K562 (cell line): Measurements from ENCODE around the gene RAB24. TPM values are rescaled to one million over a fixed set of nuclear protein-coding genes. Genes with fewer than 3 reads are reported as not detected.
A peak's percentile ranks its signal among the peaks of the same experiment; 100 is the strongest.

Experiments used
- GTF2F1 ChIP-seq: IDR thresholded peaks from 2 replicates; pipeline ENCODE4 v1.6.1; 2011; ENCODE audit warnings: low read depth, low read length, improper control_type of control experiment
- ILF3 ChIP-seq: fragments of 450-650 bp; IDR thresholded peaks from 2 replicates; pipeline ENCODE4 v1.6.1; 2018; ENCODE audit warnings: antibody characterized with exemption, mild to moderate bottlenecking, moderate library complexity, borderline replicate concordance
- SPI1 ChIP-seq: IDR thresholded peaks from 2 replicates; pipeline ENCODE4 v1.6.1; 2011; ENCODE audit warnings: low read depth, low read length, control low read depth, borderline replicate concordance
- SRSF3 ChIP-seq: fragments of 200-400 bp; formaldehyde crosslinking; IDR thresholded peaks from 2 replicates; pipeline ENCODE4 v1.6.1; 2016; ENCODE audit warnings: mild to moderate bottlenecking, low read length, moderate library complexity; ENCODE audit not compliant: insufficient read depth
- ZFPM2 ChIP-seq: fragments of 250-450 bp; sonication (Bioruptor Pico); IDR thresholded peaks from 2 replicates; pipeline ENCODE4 v1.5.1; 2022; ENCODE audit warnings: mild to moderate bottlenecking
- ZNF121 ChIP-seq: sonication (generic); formaldehyde crosslinking; conservative IDR thresholded peaks from 2 replicates; pipeline ENCODE4 v1.8.0; 2022; ENCODE audit warnings: missing genetic modification reagents
- polyA plus RNA-seq, 8 experiments: library from polyadenylated mRNA; depleted of rRNA in 4 of 8; stranded (reverse) in 5 of 8; unstranded in 3 of 8; fragments of >200 nt; fragmentation: Nextera tagmentation in 2 of 8; fragmentation: Illumina TruSeq in 1 of 8; extraction: Ambion mirVana in 2 of 8; extraction: Trizol in 1 of 8; gene quantifications; 2 replicates each; pipeline versions ENCODE4 v1.2.1 to v1.2.3, GENCODE V29; 2011 to 2014; ENCODE audit warnings: inconsistent platforms in 1 of 8, missing spikeins in 1 of 8
- total RNA-seq, 7 experiments: library from RNA; depleted of rRNA in 6 of 7; stranded (reverse); fragments of >200 nt in 6 of 7; fragmentation: Illumina TruSeq in 2 of 7; extraction: Trizol in 2 of 7; gene quantifications; 2 replicates each; pipeline versions ENCODE4 v1.2.1 to v1.2.3, GENCODE V29; 2011 to 2021; ENCODE audit warnings: low replicate concordance in 1 of 7
- TF ChIP-seq, protein P1 (sequence below), 2 experiments: fragments of 450-650 bp; IDR thresholded peaks; 2 replicates each; pipeline ENCODE4 v1.6.1; 2016
- TF ChIP-seq, protein P2 (sequence below): IDR thresholded peaks from 2 replicates; pipeline ENCODE4 v1.6.1; 2011; ENCODE audit not compliant: insufficient read length; ENCODE audit errors: extremely low read depth
- TF ChIP-seq, protein P3 (sequence below): fragments of 450-650 bp; IDR thresholded peaks from 2 replicates; pipeline ENCODE4 v1.6.1; 2016; ENCODE audit warnings: mild to moderate bottlenecking, moderate library complexity

The RAB24 gene
- total and polyA plus RNA-seq, 9 of the 15 experiments (the other 6 are each of a cell fraction or from before 2014, with no cell fraction given): 13.9 to 107 (median 34.8) TPM

DNA sequence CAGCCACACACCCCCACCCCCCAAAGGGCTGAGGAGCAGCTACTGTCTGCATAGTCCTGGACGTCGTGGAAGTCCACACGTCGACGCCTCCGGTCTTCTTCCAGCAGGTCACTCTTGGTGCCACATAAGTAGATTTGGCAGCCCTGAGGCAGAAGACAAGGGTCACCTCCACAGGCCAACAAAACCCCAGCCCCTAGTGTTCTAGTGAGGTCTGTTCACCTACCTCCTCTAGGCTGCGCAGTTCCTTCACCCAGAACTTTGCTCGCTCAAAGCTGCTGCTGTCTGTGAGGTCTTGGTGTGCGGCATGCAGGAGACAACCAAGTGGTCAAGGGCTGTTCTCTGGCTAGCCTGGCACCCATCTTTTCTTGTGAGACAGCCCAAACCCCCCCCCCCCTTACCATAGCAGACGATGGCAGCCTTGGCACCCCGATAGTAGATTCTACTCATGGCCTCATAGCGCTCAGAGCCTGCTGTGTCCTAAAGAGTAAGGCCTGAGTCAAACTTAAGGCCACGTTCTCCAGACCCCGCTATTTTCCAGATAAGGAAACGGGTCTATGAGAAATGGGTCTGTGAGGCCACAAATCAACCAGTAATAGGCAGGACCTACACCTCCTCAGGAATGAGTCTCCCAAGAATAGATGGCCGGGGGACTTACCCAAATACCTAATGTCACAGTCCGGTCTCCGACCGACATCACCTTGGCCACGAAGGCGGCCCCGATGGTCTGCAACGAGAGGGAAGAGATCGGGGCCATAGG lies 987 bp downstream of the RAB24 start (continued):
- TF ChIP-seq SPI1 (0 out of 2 replicates have a peak, but pooled peaks have one; percentile 7), ZFPM2 (CRISPR knock-in tag) (no peak), ILF3 (no peak), ZNF121 (CRISPR knock-in tag) (0 out of 2 replicates have a peak, but pooled peaks have one; percentile 12), GTF2F1 (no peak), SRSF3 (no peak)
- TF ChIP-seq, protein P1, sequence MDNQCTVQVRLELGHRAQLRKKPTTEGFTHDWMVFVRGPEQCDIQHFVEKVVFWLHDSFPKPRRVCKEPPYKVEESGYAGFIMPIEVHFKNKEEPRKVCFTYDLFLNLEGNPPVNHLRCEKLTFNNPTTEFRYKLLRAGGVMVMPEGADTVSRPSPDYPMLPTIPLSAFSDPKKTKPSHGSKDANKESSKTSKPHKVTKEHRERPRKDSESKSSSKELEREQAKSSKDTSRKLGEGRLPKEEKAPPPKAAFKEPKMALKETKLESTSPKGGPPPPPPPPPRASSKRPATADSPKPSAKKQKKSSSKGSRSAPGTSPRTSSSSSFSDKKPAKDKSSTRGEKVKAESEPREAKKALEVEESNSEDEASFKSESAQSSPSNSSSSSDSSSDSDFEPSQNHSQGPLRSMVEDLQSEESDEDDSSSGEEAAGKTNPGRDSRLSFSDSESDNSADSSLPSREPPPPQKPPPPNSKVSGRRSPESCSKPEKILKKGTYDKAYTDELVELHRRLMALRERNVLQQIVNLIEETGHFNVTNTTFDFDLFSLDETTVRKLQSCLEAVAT (IDR thresholded peaks at IDR 0.05): no peak
- TF ChIP-seq, protein P2, sequence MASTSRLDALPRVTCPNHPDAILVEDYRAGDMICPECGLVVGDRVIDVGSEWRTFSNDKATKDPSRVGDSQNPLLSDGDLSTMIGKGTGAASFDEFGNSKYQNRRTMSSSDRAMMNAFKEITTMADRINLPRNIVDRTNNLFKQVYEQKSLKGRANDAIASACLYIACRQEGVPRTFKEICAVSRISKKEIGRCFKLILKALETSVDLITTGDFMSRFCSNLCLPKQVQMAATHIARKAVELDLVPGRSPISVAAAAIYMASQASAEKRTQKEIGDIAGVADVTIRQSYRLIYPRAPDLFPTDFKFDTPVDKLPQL: no peak
- TF ChIP-seq, protein P3, sequence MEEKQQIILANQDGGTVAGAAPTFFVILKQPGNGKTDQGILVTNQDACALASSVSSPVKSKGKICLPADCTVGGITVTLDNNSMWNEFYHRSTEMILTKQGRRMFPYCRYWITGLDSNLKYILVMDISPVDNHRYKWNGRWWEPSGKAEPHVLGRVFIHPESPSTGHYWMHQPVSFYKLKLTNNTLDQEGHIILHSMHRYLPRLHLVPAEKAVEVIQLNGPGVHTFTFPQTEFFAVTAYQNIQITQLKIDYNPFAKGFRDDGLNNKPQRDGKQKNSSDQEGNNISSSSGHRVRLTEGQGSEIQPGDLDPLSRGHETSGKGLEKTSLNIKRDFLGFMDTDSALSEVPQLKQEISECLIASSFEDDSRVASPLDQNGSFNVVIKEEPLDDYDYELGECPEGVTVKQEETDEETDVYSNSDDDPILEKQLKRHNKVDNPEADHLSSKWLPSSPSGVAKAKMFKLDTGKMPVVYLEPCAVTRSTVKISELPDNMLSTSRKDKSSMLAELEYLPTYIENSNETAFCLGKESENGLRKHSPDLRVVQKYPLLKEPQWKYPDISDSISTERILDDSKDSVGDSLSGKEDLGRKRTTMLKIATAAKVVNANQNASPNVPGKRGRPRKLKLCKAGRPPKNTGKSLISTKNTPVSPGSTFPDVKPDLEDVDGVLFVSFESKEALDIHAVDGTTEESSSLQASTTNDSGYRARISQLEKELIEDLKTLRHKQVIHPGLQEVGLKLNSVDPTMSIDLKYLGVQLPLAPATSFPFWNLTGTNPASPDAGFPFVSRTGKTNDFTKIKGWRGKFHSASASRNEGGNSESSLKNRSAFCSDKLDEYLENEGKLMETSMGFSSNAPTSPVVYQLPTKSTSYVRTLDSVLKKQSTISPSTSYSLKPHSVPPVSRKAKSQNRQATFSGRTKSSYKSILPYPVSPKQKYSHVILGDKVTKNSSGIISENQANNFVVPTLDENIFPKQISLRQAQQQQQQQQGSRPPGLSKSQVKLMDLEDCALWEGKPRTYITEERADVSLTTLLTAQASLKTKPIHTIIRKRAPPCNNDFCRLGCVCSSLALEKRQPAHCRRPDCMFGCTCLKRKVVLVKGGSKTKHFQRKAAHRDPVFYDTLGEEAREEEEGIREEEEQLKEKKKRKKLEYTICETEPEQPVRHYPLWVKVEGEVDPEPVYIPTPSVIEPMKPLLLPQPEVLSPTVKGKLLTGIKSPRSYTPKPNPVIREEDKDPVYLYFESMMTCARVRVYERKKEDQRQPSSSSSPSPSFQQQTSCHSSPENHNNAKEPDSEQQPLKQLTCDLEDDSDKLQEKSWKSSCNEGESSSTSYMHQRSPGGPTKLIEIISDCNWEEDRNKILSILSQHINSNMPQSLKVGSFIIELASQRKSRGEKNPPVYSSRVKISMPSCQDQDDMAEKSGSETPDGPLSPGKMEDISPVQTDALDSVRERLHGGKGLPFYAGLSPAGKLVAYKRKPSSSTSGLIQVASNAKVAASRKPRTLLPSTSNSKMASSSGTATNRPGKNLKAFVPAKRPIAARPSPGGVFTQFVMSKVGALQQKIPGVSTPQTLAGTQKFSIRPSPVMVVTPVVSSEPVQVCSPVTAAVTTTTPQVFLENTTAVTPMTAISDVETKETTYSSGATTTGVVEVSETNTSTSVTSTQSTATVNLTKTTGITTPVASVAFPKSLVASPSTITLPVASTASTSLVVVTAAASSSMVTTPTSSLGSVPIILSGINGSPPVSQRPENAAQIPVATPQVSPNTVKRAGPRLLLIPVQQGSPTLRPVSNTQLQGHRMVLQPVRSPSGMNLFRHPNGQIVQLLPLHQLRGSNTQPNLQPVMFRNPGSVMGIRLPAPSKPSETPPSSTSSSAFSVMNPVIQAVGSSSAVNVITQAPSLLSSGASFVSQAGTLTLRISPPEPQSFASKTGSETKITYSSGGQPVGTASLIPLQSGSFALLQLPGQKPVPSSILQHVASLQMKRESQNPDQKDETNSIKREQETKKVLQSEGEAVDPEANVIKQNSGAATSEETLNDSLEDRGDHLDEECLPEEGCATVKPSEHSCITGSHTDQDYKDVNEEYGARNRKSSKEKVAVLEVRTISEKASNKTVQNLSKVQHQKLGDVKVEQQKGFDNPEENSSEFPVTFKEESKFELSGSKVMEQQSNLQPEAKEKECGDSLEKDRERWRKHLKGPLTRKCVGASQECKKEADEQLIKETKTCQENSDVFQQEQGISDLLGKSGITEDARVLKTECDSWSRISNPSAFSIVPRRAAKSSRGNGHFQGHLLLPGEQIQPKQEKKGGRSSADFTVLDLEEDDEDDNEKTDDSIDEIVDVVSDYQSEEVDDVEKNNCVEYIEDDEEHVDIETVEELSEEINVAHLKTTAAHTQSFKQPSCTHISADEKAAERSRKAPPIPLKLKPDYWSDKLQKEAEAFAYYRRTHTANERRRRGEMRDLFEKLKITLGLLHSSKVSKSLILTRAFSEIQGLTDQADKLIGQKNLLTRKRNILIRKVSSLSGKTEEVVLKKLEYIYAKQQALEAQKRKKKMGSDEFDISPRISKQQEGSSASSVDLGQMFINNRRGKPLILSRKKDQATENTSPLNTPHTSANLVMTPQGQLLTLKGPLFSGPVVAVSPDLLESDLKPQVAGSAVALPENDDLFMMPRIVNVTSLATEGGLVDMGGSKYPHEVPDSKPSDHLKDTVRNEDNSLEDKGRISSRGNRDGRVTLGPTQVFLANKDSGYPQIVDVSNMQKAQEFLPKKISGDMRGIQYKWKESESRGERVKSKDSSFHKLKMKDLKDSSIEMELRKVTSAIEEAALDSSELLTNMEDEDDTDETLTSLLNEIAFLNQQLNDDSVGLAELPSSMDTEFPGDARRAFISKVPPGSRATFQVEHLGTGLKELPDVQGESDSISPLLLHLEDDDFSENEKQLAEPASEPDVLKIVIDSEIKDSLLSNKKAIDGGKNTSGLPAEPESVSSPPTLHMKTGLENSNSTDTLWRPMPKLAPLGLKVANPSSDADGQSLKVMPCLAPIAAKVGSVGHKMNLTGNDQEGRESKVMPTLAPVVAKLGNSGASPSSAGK: peak; percentile 14; the same call in 1 of the 2 replicates
